Measurements from ENCODE around the gene LMX1A. TPM values are rescaled to one million over a fixed set of nuclear protein-coding genes. Genes with fewer than 3 reads are reported as not detected.

Gene LMX1A
- polyA plus RNA-seq, 3 donors: 0.07 TPM; not detected in 2

DNA sequence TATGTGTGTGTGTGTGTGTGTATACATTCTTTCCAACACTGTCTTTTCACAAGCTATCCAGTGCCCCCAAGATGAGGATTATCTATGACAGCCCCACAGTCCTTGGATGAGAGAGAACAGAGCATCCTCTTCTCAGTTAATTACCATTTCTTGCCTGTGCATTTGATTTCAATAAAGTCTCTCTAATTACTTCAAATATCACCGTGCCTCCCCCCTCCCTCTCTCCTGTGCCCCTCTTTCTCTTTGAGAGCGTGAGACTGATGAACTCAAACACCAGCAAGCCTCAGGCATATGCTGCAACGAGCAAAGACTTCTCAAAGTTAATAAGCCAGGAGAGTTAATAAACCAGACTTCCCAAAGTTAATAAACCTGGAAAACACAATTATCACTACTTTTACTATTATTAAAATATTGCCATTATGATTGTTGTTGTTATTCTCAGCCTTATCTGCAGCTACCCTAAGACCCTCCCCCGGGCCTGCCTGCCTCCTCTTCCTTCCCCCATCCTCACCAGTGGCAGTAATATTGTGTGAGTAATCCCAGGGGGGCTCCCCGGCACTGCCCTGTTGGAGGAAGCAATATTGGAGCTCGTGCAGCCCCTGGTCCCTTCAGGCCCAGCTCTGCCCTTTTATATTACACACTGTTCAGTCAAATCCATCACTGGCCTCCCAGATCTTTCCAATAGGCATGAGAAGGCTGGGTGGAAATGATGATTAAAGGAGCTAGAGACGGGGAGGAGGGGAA is 30.9 kb downstream of the LMX1A start:
- DNase-seq: no peak

DNA sequence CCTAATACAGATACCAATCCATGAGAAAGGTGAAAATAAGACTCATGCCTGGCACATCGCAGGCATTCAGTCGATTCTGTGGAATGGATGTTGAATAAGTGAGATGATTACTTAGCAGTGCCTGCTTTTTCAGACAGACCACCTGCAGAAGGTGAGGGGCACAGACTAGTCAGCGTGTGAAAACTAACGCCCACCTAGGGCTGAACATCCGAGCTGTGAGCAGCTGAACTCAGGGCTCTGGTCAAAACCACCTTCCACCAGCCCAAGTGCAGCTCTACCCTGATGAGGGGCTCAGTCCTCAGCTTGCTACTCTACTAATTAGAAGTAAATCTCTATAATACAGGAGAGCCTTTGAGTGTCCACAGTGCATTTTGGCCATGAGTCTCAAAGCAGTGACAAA is 32.5 kb downstream of the LMX1A start:
- DNase-seq: no peak

DNA sequence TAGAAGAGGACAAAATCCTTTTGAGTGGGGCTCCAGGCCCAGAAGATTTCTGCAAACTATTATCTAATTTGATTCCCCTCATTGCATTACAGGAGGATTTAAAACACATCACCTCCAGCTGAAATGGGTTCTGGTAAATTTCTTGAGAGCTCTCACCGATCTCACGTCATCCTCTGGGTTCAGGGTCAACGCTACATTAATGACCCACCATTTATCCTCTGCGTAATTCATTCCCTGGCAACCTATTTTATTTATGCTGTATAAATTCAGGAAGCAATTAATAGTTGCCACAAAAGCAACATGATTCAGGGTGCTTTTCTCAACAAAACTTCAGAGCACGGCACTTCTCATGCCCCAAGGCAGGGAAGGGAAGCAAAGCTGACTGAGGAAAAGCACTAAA is 38.9 kb downstream of the LMX1A start:
- no peak for DNase-seq

DNA sequence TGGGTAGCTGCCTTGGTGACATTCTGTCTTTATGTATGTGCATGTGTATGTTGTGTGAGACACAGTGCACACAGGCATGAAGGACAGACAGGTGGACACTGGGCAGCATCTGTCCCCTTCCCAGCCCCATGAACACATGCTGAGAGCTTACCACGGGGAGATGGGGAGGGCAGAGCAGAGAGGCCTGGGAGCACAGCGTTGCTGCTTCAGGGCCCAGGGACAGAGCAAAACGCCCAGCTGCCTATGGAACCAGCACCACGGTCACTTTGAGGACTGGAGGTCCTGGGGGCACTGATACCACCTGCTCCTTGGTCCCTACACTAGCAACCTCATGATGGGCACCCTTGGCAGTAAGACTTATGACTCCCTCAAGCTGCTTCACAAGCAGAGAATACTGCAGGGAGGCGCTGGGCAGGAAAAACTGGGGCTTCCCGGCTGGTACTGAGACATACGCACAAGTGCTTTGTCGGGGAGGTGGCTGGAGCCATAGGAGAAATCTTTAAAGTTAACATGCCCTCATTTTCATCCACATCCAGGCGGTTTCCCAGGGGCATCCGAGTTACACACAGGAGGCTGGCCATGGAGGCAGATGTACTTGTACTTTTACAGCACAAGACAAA is 40.3 kb downstream of the LMX1A start:
- no peak for DNase-seq

DNA sequence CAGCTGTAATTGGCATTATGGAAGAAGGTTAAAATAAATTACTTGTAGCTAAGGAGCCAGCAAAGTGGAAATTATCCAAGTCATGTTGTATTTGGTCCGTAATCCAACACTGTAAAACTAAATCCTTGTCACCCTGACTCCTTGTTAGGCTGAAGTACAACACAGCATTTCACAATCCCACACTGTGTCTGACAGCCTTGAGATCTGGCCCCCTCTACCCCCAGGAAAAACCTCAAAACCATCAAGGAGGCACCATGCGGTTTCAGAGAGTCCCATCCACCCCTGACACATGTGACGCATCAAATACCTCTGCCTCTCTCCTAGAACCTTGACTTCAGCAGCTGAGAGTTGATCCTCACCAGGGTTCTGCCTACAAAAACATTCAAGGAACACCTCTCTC is 41.0 kb downstream of the LMX1A start:
- no peak for DNase-seq

DNA sequence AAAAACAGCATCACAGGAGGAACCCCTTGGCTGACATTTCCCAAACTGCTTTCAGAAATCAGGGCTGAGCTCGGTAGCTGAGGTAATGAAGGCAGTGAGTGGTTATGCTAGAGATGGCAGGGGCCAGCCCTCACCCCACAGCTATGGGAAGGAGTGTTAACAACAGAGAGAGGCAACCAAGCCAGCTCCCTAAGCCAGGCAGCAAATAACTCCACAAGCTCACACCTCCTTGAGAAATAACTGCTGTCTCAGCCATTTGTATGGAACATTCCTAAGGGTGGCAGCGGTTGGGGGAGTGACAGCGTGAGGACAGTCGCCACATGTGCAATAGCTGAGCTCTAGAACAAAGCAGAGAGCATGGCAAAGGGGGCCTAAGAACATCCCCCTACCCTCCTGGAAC is 42.6 kb downstream of the LMX1A start:
- DNase-seq: no peak

DNA sequence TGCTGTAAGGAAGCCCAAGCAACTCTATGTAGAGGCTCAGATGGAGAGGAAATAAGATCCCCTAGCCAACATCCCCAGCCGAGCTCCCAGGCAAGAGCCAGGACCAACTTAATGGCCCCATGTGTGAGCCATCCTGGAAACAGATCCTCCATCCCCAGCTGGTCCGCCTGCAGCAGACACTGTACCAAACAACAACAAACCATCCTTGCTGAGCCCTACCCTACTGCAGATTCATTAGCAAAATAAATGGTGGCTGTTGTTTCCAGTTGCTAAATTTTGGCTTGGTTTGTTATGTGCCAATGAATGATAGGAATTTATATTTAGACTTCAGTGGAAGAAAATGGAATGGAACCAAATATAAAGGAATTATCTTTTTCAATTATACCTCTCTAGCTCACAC is 43.9 kb downstream of the LMX1A start:
- no peak for DNase-seq

DNA sequence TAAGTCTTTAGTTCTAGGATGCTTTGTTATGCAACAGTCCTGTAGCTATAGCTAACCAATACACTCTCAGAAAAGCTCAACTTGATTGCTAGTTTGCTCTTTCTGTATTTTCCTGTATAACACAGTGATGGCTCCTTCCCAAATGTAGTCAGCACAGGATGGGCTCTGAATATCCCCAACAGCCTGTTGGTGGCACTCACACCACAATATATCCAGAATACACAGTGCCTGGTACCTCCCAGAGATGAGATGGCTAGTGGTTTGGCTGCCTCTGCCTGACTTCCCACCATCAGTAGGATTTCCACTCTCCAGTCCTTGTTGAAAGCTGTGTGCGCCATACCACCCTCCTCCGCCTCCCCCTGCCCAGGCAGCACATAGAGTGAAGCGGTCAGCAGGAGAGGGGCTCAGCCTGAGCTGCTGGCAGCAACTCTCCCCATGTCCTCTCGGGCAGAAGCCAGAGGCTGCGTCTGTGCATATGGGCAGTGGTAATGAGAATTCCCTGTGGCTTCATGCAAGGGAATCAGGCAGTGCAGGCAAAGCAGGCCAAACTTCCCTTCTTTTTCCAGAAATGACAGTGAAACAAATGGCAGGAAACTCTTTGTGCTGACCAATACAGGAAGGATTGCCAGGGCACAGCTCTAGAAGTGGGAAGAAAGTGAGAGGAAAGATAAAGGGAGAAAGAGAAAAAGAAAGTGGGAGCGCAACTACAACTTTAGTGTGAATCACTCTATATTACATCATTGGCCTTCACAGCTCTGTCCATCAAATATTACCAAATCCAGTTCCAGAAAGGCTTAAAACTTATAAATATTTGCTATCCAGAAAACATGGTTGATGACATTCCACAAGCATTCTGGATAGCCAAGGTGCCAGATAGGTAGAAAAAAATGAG is 49.7 kb downstream of the LMX1A start:
- no peak for DNase-seq

DNA sequence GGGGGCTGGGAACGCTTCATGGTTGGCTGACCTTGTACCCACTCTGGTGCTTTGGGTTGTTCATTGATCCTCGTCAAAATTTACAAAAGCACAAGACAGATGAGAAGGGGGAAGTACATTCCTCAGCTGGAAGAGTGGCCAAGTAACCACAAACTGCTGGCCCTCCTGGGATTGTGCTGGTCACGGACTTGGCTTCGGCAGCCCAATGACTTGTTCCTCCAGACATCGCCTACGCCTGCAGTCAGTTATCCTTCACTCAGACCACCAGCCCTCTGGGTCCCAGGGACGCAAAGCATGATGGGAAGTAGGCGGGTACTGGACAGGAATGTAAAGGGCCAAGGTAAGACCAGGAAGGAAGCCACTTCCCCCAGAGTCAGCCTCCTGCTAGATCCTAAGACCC is 53.1 kb downstream of the LMX1A start:
- DNase-seq: no peak

DNA sequence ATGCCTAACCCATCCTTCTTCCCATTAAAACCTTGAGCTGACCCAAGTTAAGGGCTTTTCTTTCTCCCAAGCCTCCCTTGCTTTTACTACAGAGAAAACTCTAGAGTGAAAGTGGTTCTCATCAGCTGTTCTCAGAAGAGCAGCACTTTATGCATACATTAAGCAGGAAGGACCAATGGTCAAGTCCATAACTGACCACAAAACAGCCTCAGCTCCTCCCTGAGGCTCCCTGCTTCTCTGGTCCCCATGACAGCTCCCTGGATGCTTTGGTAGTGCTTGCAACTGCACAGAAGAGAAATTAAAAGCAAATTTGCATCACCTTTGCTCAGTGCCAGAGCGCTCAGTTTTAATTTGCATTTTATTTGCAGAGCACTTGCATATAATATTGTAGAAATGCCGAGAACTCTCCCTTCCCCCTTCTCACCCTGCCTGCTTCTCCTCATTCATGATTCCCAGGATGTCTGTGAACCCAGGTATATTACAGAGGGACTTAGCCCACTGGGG is 56.1 kb downstream of the LMX1A start:
- no peak for DNase-seq

DNA sequence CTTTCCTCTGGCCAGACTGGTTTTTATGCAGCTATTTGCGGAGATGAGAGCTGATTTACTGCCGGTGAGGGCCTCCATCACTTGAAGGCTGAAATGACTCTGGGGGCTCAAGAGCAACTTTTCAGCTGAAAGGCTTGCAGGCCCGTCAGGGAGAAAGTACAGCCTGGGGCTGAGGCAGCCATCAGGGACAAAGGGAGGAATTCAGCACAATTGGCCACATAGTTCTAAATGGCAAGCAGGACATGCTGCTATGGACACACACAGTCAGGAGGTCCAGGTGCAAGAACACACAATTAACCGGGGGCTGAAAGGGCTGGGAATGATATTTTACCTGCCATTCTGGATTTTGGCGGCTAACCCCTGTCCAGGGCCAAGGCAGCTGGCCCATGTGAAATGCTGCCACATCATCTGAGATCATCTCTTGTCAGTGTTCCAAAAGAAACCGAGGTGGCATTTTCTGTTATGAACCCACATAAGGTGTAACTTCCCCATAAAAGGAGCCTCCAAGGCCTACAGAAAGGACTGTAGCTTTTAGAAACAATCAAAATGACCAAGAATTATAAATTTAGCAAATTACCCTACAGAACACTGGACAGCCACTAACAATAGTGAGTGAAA is 58.2 kb downstream of the LMX1A start:
- no peak for DNase-seq

DNA sequence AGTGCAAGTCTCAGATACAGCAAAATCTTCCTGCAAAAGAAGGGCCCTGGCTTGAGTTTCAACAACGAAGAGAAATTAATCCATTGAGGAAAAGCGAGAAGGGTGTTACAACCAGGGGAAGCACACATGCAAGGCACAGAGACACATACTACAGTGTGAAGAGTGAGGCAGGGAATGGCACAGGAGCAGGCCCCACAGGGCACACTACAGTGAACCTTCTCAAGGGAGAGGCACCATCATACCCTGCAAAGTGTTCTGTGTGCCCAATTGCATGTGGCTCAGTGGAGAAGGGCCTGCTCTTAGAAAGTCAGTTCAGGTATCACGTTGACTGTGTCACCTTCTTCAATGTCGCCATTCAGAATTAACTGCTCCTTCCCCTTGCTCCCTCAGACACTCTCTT is 60.3 kb downstream of the LMX1A start:
- DNase-seq: no peak

DNA sequence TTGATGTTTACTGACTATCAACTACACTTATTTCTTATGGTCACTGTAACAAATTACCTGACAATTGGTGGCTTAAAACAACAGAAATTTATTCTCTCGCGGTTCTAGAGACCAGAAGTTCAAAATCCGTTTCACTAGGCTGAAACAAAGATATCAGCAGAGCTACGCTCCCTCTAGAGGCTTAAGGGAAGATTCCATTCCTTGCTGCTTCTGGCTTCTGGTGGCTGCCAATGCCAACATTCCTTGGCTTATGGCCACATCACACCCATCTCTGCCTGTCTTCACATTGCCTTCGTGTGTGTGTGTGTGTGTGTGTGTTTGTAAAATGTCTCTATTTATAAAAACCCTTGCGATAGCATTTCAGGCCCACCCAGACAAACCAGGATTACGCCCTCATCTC is 66.4 kb downstream of the LMX1A start:
- DNase-seq: no peak

DNA sequence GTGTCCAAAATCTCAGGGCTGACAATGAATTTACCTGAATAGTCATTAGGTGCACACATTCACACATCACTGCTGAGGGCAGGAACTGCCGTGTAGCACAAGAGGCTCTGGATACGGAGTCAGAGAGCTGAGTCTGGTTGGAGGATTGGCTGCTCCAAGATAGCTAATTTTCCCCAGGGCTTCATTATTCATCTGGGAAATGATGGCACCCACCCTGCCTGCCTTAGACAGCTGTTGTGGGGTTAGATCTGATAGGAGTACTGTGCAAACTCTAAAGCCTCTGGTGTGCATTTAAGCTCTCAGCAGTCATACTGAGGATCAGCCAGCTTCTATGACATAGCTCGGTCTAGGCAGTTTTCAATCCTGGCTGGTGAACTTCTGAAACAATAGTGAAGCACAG is 67.0 kb downstream of the LMX1A start:
- DNase-seq: no peak

DNA sequence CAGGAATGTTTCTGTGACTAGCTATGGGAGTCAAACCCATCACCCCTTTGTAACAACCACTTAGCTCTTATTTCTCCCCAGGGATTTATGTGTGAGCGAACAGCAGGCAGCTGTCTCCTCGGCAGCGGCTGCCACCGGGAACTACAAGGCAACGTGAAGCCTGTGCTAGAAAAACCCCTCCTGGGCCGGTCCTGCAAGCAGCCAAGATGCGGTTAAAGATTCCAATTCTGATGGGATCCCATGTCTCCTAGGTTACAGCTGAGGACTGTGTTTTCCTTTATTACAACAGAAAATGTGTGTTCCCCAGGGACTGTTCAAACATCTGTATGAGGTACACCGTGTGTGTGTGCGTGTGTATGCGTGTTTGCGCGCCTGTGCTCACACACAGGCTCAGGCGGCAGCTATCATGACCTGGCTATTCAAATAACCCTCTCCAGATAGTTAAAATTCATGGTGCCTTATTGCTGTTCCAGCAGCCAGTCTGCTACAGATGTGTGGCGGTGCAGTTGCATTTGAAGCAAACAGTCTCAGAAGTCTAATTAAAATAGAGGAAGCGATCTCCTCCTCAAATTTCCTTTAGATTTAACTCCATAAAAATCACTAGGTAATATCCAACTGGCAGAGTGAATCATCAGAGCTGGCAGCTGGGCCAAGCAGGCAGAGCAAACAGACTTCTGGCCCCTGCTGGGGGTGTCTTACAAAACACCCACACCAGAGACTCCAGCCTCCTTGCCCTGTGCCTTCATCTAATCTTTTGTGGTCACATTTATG is 68.0 kb downstream of the LMX1A start:
- peak; percentile 14 for DNase-seq

DNA sequence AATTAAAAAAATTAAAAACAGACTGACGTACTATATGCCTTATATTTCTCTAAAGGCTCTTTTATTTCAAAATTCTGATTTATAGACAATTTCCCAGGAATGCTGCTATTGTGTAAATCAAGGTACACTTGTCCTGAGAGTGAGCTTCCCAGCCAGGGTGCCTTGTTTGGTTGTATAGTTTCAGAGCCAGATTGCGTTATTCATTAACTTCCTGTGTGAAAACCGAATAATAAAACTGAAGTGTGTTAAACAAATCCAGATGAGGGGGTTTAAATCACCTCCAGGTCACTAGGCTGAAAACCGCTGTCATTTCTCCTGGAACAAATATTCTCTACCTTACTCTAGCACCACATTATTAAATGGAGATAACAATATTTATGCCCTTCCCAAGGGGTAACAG is 68.7 kb downstream of the LMX1A start:
- DNase-seq: no peak

DNA sequence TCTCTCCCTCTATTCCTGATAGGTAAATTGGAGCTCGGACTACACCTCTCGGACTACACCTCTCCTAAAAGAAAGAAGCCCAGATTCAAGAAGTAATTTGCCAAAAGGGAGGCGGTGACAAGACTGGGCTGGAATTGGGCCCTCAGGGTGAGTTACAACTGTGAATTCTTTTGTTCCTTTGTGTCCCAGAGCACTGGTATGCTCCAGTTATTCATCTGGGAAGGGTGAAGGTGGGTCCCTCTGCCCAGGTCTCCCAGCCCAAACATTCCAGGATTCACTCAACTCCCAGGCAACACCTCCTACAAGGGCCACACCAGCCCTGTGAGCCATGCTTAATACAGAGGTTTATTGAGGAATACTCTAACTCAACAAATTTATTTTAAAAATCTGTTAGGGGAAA is 69.2 kb downstream of the LMX1A start:
- DNase-seq: no peak

DNA sequence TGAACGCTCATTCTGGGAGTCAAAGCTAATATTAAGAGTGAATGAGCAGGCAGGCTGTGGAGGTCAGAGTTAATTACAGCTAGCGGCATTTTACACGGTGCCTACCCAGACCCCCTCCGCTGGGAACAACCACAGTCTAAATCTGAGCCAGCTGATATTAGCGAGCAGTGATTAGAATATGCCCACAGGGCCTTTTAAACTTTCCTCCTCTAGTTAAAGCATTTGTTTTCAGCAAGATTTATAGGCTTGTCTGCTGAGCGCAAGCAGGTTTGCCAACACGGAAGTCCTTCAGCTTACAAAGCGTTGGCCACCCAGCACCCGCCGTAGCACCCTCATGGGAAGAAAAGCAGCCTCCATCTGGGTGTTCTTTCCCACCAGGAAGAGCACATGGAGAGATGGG is 72.1 kb downstream of the LMX1A start:
- DNase-seq: no peak

DNA sequence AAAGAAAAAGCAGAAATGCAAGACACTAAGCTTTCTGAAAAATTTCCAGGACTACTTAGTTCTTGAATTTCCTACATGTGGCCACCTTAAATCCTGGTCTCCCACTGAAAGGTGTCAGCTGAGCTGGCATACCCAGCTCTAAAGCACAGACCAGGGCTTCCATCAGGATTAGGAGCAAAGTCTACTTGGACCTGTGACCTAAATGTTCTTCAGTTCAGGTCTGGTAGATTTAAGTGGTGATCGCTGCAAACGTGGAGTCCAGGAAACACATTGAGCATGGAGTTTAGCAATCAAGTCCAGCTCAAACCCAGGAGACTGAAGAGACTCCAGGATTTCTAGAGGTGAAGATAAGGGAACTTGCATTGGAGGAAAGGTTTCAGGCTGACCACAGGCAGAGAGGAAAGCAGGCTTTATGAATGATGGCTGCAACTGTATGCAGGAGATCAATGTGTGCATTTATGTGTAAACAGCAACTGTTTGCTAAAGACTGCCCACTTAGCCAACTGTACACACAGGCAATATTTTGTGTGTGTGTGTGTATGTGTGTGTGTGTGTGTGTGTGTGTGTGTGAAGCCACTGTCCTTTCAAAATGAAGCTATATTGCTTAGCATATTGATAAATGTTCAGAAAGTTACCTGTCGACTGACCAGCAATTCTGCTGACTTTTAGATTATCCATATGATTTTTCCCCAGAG is 75.2 kb downstream of the LMX1A start:
- no peak for DNase-seq

DNA sequence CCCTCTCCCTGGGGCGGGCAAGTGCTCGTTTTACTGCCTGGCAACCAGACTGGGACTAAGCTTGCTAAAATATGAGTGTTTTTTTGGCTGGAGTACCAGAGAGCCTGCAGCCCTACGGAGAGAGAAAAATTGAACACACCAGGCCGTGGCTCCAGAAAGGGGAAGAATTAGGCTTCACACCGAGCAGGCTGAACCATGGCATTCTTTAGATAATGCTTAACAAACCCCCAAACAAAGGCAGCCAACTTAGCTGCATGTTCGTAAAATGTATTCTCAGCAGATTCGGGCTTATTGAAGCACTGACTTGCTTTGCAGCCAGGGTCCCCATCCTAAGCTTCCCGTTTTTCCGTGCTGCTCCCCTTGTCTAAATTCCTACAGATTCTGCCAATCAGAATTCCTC is 76.6 kb downstream of the LMX1A start:
- no peak for DNase-seq

DNA sequence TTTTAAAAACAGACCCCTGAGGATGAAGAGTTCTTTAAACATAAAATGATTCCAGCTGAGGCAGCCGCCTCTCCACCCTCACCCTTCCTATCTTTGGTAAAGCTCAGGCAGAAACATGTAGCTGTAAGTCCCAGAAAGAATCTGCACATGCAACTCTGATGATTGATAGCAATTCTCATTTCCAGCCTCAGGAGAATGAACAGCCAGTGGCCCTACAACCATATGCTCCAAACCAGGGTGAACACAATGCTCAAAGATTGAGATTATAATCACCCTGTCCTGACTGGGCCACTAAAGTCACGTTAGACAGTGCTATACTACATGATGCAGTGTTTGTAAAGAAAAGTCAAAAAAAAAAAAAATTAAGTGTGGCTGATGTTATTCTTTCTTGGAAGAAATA is 80.2 kb downstream of the LMX1A start:
- no peak for DNase-seq
